ENCODE measurements around the gene HBS1L.

The HBS1L gene

GRCh38 chr6:135037541-135037940 lies 17.1 kb downstream of the HBS1L start:
- DNase-seq (ENCODE audit: low read depth in 2 of 2): no peak

- no peak for DNase-seq (ENCODE audit: low read depth in 2 of 2)
Observed at GRCh38 chr6:135036731-135037420, 17.7 kb downstream of the HBS1L start.

- no peak for DNase-seq (ENCODE audit: low read depth in 2 of 2)
Observed at GRCh38 chr6:135033238-135033637, 21.4 kb downstream of the HBS1L start.

GRCh38 chr6:135030532-135031178 lies 24.0 kb downstream of the HBS1L start:
- peak in 1 of 2 donors; percentile 22 for DNase-seq (ENCODE audit: low read depth in 2 of 2)

- no peak for DNase-seq (ENCODE audit: low read depth in 2 of 2)
Observed at GRCh38 chr6:135030056-135030473, 24.6 kb downstream of the HBS1L start.

- DNase-seq (ENCODE audit: low read depth in 2 of 2): no peak
Observed at GRCh38 chr6:135025775-135026174, 28.8 kb downstream of the HBS1L start.

GRCh38 chr6:135025175-135025574 lies 29.4 kb downstream of the HBS1L start:
- no peak for DNase-seq (ENCODE audit: low read depth in 2 of 2)

GRCh38 chr6:135022050-135022697 lies 32.4 kb downstream of the HBS1L start:
- no peak for DNase-seq (ENCODE audit: low read depth in 2 of 2)

GRCh38 chr6:135021310-135022049 lies 33.1 kb downstream of the HBS1L start:
- no peak for DNase-seq (ENCODE audit: low read depth in 2 of 2)

GRCh38 chr6:135018941-135019340 lies 35.7 kb downstream of the HBS1L start:
- DNase-seq (ENCODE audit: low read depth in 2 of 2): no peak

- DNase-seq (ENCODE audit: low read depth in 2 of 2): no peak
Observed at GRCh38 chr6:135018052-135018451, 36.6 kb downstream of the HBS1L start.

GRCh38 chr6:135014353-135014832 lies 40.2 kb downstream of the HBS1L start:
- DNase-seq (ENCODE audit: low read depth in 2 of 2): no peak

- DNase-seq (ENCODE audit: low read depth in 2 of 2): no peak
Observed at GRCh38 chr6:135013211-135013610, 41.4 kb downstream of the HBS1L start.

- DNase-seq (ENCODE audit: low read depth in 2 of 2): no peak
Observed at GRCh38 chr6:135012764-135013163, 41.9 kb downstream of the HBS1L start.

GRCh38 chr6:135012349-135012748 lies 42.3 kb downstream of the HBS1L start:
- no peak for DNase-seq (ENCODE audit: low read depth in 2 of 2)

- DNase-seq (ENCODE audit: low read depth in 2 of 2): no peak
Observed at GRCh38 chr6:135008941-135009290, 45.7 kb downstream of the HBS1L start.

- DNase-seq (ENCODE audit: low read depth in 2 of 2): no peak
Observed at GRCh38 chr6:135008072-135008940, 46.3 kb downstream of the HBS1L start.

GRCh38 chr6:135006386-135006914 lies 48.2 kb downstream of the HBS1L start:
- no peak for DNase-seq (ENCODE audit: low read depth in 2 of 2)

GRCh38 chr6:135004399-135004798 lies 50.2 kb downstream of the HBS1L start:
- no peak for DNase-seq (ENCODE audit: low read depth in 2 of 2)

- no peak for DNase-seq (ENCODE audit: low read depth in 2 of 2)
Observed at GRCh38 chr6:135002974-135003703, 51.5 kb downstream of the HBS1L start.
